ENCODE measurements around the gene DENND4B. TPM values are rescaled to one million over a fixed set of nuclear protein-coding genes. Genes with fewer than 3 reads are reported as not detected.
A peak's percentile ranks its signal among the peaks of the same experiment; 100 is the strongest.
"Not testable (repeated sequence)": the region's sequence is repeated elsewhere in the genome, so short reads cannot be mapped to it uniquely, and the experiment has no call there.

DENND4B gene
- total RNA-seq, 1 donor from 2014 or later, result 9.9 TPM

DNA sequence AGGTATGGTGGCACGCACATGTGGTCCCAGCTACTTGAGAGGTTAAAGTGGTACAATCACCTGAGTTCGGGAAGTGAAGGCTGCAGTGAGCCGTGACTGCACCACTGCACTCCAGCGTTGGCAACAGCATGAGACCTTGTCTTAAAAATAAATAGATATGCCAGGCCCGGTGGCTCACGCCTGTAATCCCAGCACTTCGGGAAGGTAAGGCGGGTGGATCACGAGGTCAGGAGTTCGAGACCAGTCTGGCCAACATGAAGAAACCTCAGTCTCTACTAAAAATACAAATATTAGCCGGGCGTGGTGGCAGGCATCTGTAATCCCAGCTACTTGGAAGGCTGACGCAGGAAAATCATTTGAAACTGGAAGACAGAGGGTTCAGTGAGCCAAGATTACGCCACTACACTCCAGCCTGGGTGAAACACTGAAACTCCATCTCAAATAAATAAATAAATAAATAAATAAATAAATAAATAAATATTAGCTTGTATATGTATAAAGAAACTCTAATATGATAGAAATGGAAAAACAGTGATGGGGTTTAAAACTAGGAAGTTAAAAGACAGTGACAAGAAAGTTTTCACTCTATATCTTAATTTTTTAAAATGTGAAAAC lies 42.6 kb downstream of the DENND4B start:
- peak overlapping the region; percentile 40 for H3K27ac ChIP-seq (ENCODE audit: low read depth, low read length)

GRCh38 chr1:153899509-153899908 lies 47.0 kb downstream of the DENND4B start:
- Histone ChIP-seq H3K36me3 (ENCODE audit: control insufficient read depth in 3 of 3, insufficient read depth in 3 of 3, low read length in 3 of 3) (no peaks in the 10 kb centered on the region), H3K9ac (ENCODE audit: low read depth in 1 of 3, low read length in 3 of 3) (no peak overlapping the region), H3K9me3 (ENCODE audit: control insufficient read depth in 3 of 3, low read length in 3 of 3) (no peaks in the 10 kb centered on the region), H3K4me3 (ENCODE audit: low read length in 3 of 3) (no peak overlapping the region), H3K4me1 (ENCODE audit: control insufficient read depth in 3 of 3, insufficient read depth in 3 of 3, low read length in 3 of 3) (peaks cover 4 to 6% (median 4%) of the 10 kb centered on the region in 3 donors), H3K27ac (ENCODE audit: low read depth, low read length) (no peak overlapping the region), H3K27me3 (ENCODE audit: control insufficient read depth in 3 of 3, insufficient read depth in 3 of 3, low read length in 3 of 3) (no peaks in the 10 kb centered on the region)

More for the DNA sequence above, 42.6 kb downstream of the DENND4B start:
- H3K36me3 ChIP-seq (ENCODE audit: control insufficient read depth in 3 of 3, insufficient read depth in 3 of 3, low read length in 3 of 3), result peaks cover 0 to 3% (median 3%) of the 10 kb centered on the region in 3 donors
- peaks cover 4 to 6% (median 4%) of the 10 kb centered on the region in 3 donors for H3K4me1 ChIP-seq (ENCODE audit: control insufficient read depth in 3 of 3, insufficient read depth in 3 of 3, low read length in 3 of 3)
- H3K9me3 ChIP-seq (ENCODE audit: control insufficient read depth in 3 of 3, low read length in 3 of 3), result no peaks in the 10 kb centered on the region
- H3K27me3 ChIP-seq (ENCODE audit: control insufficient read depth in 3 of 3, insufficient read depth in 3 of 3, low read length in 3 of 3), result no peaks in the 10 kb centered on the region
- no peak overlapping the region for H3K4me3 ChIP-seq (ENCODE audit: low read length in 3 of 3)
- H3K9ac ChIP-seq (ENCODE audit: low read depth in 1 of 3, low read length in 3 of 3), result no peak overlapping the region

DNA sequence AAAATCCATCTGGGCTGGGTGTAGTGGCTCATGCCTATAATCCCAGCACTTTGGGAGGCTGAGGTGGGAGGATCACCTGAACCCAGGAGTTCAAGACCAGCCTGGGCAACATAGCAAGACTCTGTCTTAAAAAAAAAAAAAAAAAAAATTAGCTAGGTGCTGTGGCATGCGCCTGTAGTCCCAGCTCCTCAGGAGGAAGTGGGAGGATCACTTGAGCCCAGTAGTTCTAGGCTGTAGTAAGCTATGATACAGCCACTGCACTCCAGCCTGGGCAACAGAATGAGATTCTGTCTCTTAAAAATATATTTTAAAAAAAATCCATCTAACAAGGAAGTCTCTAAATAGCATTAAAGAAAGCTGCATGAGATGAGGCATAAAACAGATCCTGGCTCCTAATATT lies 50.7 kb downstream of the DENND4B start:
- not testable (repeated sequence) for H3K4me3 ChIP-seq (ENCODE audit: low read length in 3 of 3); H3K27me3 ChIP-seq (ENCODE audit: control insufficient read depth in 3 of 3, insufficient read depth in 3 of 3, low read length in 3 of 3); H3K9me3 ChIP-seq (ENCODE audit: control insufficient read depth in 3 of 3, low read length in 3 of 3); H3K9ac ChIP-seq (ENCODE audit: low read depth in 1 of 3, low read length in 3 of 3); H3K36me3 ChIP-seq (ENCODE audit: control insufficient read depth in 3 of 3, insufficient read depth in 3 of 3, low read length in 3 of 3); H3K4me1 ChIP-seq (ENCODE audit: control insufficient read depth in 3 of 3, insufficient read depth in 3 of 3, low read length in 3 of 3)
- peak overlapping the region; percentile 23 for H3K27ac ChIP-seq (ENCODE audit: low read depth, low read length)

- not testable (repeated sequence) for H3K36me3 ChIP-seq (ENCODE audit: control insufficient read depth in 3 of 3, insufficient read depth in 3 of 3, low read length in 3 of 3); H3K27me3 ChIP-seq (ENCODE audit: control insufficient read depth in 3 of 3, insufficient read depth in 3 of 3, low read length in 3 of 3); H3K4me1 ChIP-seq (ENCODE audit: control insufficient read depth in 3 of 3, insufficient read depth in 3 of 3, low read length in 3 of 3); H3K9me3 ChIP-seq (ENCODE audit: control insufficient read depth in 3 of 3, low read length in 3 of 3); H3K9ac ChIP-seq (ENCODE audit: low read depth in 1 of 3, low read length in 3 of 3); H3K4me3 ChIP-seq (ENCODE audit: low read length in 3 of 3); H3K27ac ChIP-seq (ENCODE audit: low read depth, low read length)
Measured at GRCh38 chr1:153891042-153891441, 55.5 kb downstream of the DENND4B start.

- Histone ChIP-seq H3K9ac (ENCODE audit: low read depth in 1 of 3, low read length in 3 of 3) (no peak overlapping the region), H3K4me1 (ENCODE audit: control insufficient read depth in 3 of 3, insufficient read depth in 3 of 3, low read length in 3 of 3) (peaks cover 0 to 3% (median 3%) of the 10 kb centered on the region in 3 donors), H3K4me3 (ENCODE audit: low read length in 3 of 3) (no peak overlapping the region), H3K27ac (ENCODE audit: low read depth, low read length) (no peak overlapping the region), H3K36me3 (ENCODE audit: control insufficient read depth in 3 of 3, insufficient read depth in 3 of 3, low read length in 3 of 3) (no peaks in the 10 kb centered on the region), H3K27me3 (ENCODE audit: control insufficient read depth in 3 of 3, insufficient read depth in 3 of 3, low read length in 3 of 3) (no peaks in the 10 kb centered on the region), H3K9me3 (ENCODE audit: control insufficient read depth in 3 of 3, low read length in 3 of 3) (no peaks in the 10 kb centered on the region)
Measured at GRCh38 chr1:153888533-153888932, 58.0 kb downstream of the DENND4B start.

DNA sequence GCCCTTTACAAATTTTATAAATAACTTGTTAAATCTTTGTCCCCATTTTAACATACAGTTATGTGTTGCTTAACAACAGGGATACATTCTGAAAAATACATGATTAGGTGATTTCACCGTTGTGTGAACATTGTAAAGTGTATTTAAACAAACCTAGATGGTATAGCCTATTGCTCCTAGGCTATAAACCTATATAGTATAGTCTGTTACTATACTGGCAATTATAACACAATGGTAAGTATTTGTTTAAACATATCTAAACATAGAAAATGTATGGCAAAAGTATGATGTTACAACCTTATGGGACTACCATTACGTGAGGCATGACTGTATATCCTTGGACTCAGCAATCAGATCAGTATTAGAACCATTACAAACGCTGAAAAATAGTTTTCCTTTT lies 60.4 kb downstream of the DENND4B start:
- H3K36me3 ChIP-seq (ENCODE audit: control insufficient read depth in 3 of 3, insufficient read depth in 3 of 3, low read length in 3 of 3), result no peaks in the 10 kb centered on the region
- no peak overlapping the region for H3K9ac ChIP-seq (ENCODE audit: low read depth in 1 of 3, low read length in 3 of 3)
- no peak overlapping the region for H3K27ac ChIP-seq (ENCODE audit: low read depth, low read length)
- no peak overlapping the region for H3K4me3 ChIP-seq (ENCODE audit: low read length in 3 of 3)
- no peaks in the 10 kb centered on the region for H3K9me3 ChIP-seq (ENCODE audit: control insufficient read depth in 3 of 3, low read length in 3 of 3)
- no peaks in the 10 kb centered on the region for H3K27me3 ChIP-seq (ENCODE audit: control insufficient read depth in 3 of 3, insufficient read depth in 3 of 3, low read length in 3 of 3)
- H3K4me1 ChIP-seq (ENCODE audit: control insufficient read depth in 3 of 3, insufficient read depth in 3 of 3, low read length in 3 of 3), result peaks cover 13 to 16% (median 14%) of the 10 kb centered on the region in 3 donors

- Histone ChIP-seq H3K27ac (ENCODE audit: low read depth, low read length) (no peak overlapping the region), H3K36me3 (ENCODE audit: control insufficient read depth in 3 of 3, insufficient read depth in 3 of 3, low read length in 3 of 3) (no peaks in the 10 kb centered on the region), H3K9ac (ENCODE audit: low read depth in 1 of 3, low read length in 3 of 3) (no peak overlapping the region), H3K4me1 (ENCODE audit: control insufficient read depth in 3 of 3, insufficient read depth in 3 of 3, low read length in 3 of 3) (peaks cover 22 to 26% (median 25%) of the 10 kb centered on the region in 3 donors), H3K4me3 (ENCODE audit: low read length in 3 of 3) (no peak overlapping the region), H3K27me3 (ENCODE audit: control insufficient read depth in 3 of 3, insufficient read depth in 3 of 3, low read length in 3 of 3) (no peaks in the 10 kb centered on the region), H3K9me3 (ENCODE audit: control insufficient read depth in 3 of 3, low read length in 3 of 3) (no peaks in the 10 kb centered on the region)
Measured at GRCh38 chr1:153883223-153883622, 63.3 kb downstream of the DENND4B start.

- Histone ChIP-seq H3K27ac (ENCODE audit: low read depth, low read length) (no peak overlapping the region), H3K4me1 (ENCODE audit: control insufficient read depth in 3 of 3, insufficient read depth in 3 of 3, low read length in 3 of 3) (peaks cover 20 to 26% (median 23%) of the 10 kb centered on the region in 3 donors), H3K4me3 (ENCODE audit: low read length in 3 of 3) (peak overlapping the region in 1 of 3 donors; percentile 9)
Measured at GRCh38 chr1:153882296-153882912, 64.1 kb downstream of the DENND4B start.

DNA sequence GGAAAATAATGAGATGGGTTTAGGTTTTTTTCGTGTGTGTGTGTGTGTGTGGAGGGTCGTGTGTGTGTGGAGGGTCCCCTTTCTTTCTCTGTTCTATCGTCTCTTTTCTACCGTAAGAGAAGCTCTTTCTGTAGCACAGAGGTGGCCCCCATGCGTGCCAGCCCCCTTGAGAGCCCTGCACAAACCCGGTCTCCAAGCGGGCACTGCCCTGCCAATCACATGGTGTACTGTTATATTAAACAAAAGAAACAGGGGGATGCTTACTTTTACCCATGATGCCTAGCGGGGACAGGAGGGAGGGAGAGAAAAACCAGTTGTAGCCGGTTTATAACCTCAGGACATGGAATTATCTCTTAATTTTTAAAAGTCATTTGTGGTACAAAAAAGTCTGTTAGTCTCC lies 64.8 kb downstream of the DENND4B start:
- Histone ChIP-seq H3K36me3 (ENCODE audit: control insufficient read depth in 3 of 3, insufficient read depth in 3 of 3, low read length in 3 of 3) (no peaks in the 10 kb centered on the region), H3K27ac (ENCODE audit: low read depth, low read length) (peak overlapping the region; percentile 10), H3K4me3 (ENCODE audit: low read length in 3 of 3) (no peak overlapping the region), H3K9ac (ENCODE audit: low read depth in 1 of 3, low read length in 3 of 3) (peak overlapping the region in 1 of 3 donors; percentile 66), H3K9me3 (ENCODE audit: control insufficient read depth in 3 of 3, low read length in 3 of 3) (no peaks in the 10 kb centered on the region), H3K4me1 (ENCODE audit: control insufficient read depth in 3 of 3, insufficient read depth in 3 of 3, low read length in 3 of 3) (peaks cover 20 to 26% (median 26%) of the 10 kb centered on the region in 3 donors), H3K27me3 (ENCODE audit: control insufficient read depth in 3 of 3, insufficient read depth in 3 of 3, low read length in 3 of 3) (no peaks in the 10 kb centered on the region)

More at GRCh38 chr1:153882296-153882912, 64.1 kb downstream of the DENND4B start:
- Histone ChIP-seq H3K9ac (ENCODE audit: low read depth in 1 of 3, low read length in 3 of 3) (no peak overlapping the region), H3K36me3 (ENCODE audit: control insufficient read depth in 3 of 3, insufficient read depth in 3 of 3, low read length in 3 of 3) (no peaks in the 10 kb centered on the region), H3K9me3 (ENCODE audit: control insufficient read depth in 3 of 3, low read length in 3 of 3) (no peaks in the 10 kb centered on the region), H3K27me3 (ENCODE audit: control insufficient read depth in 3 of 3, insufficient read depth in 3 of 3, low read length in 3 of 3) (no peaks in the 10 kb centered on the region)

DNA sequence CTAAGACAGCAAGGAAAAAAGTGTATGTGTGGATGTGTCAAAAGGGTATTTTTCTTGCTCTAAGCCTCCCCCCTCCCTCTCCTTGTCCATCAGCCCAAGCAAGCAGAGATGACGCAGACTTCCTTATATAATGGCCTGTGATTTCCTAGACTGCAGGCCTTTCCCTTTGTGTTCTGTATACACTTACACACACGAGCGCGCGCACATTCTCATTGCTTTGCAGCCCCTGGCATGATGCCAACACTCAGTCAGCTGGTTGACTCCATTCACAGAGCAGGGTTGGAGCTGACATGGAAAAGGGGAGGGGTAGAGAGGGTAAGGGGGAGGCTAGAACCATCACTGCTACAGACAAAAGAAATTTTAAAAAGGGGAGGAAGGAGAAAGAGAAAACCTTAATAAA lies 65.6 kb downstream of the DENND4B start:
- Histone ChIP-seq H3K4me1 (ENCODE audit: control insufficient read depth in 3 of 3, insufficient read depth in 3 of 3, low read length in 3 of 3) (peaks cover 20 to 28% (median 26%) of the 10 kb centered on the region in 3 donors), H3K9ac (ENCODE audit: low read depth in 1 of 3, low read length in 3 of 3) (peak overlapping the region in 1 of 3 donors; percentile 37), H3K27ac (ENCODE audit: low read depth, low read length) (peak overlapping the region; percentile 10), H3K36me3 (ENCODE audit: control insufficient read depth in 3 of 3, insufficient read depth in 3 of 3, low read length in 3 of 3) (no peaks in the 10 kb centered on the region), H3K27me3 (ENCODE audit: control insufficient read depth in 3 of 3, insufficient read depth in 3 of 3, low read length in 3 of 3) (no peaks in the 10 kb centered on the region), H3K4me3 (ENCODE audit: low read length in 3 of 3) (peak overlapping the region in 1 of 3 donors; percentile 57), H3K9me3 (ENCODE audit: control insufficient read depth in 3 of 3, low read length in 3 of 3) (no peaks in the 10 kb centered on the region)
